Activated naive CD8-positive, alpha-beta T cell treated with anti-CD3 and anti-CD28 coated beads, Interleukin-2, amount 50 U/mL, for 16 hours (primary cell): ENCODE results near the gene COTL1.
A peak's percentile ranks its signal among the peaks of the same experiment; 100 is the strongest.

Experiments
- DNase-seq: peaks from one replicate; pipeline ENCODE4 v3.0.0-alpha.2; 2020; ENCODE audit warnings: low read depth, low spot score

COTL1 gene

GRCh38 chr16:84614623-84614967 is 3.3 kb downstream of the COTL1 start:
- no peak for DNase-seq

- no peak for DNase-seq
Observed at GRCh38 chr16:84614073-84614459, 3.8 kb downstream of the COTL1 start.

GRCh38 chr16:84613408-84614072 is 4.3 kb downstream of the COTL1 start:
- DNase-seq = no peak

GRCh38 chr16:84612686-84613085 is 5.2 kb downstream of the COTL1 start:
- no peak for DNase-seq

- no peak for DNase-seq
Observed at GRCh38 chr16:84611041-84611440, 6.8 kb downstream of the COTL1 start.

GRCh38 chr16:84610376-84610775 is 7.5 kb downstream of the COTL1 start:
- DNase-seq = no peak

GRCh38 chr16:84609563-84610177 is 8.2 kb downstream of the COTL1 start:
- no peak for DNase-seq

- no peak for DNase-seq
Observed at GRCh38 chr16:84608282-84608681, 9.6 kb downstream of the COTL1 start.

- DNase-seq = no peak
Observed at GRCh38 chr16:84607694-84608093, 10.2 kb downstream of the COTL1 start.

- DNase-seq = no peak
Observed at GRCh38 chr16:84607061-84607460, 10.8 kb downstream of the COTL1 start.

GRCh38 chr16:84606081-84606875 is 11.6 kb downstream of the COTL1 start:
- DNase-seq = no peak

- no peak for DNase-seq
Observed at GRCh38 chr16:84605339-84605848, 12.5 kb downstream of the COTL1 start.

- DNase-seq = no peak
Observed at GRCh38 chr16:84604477-84605013, 13.3 kb downstream of the COTL1 start.

- DNase-seq = no peak
Observed at GRCh38 chr16:84603940-84604339, 13.9 kb downstream of the COTL1 start.

- no peak for DNase-seq
Observed at GRCh38 chr16:84603140-84603816, 14.6 kb downstream of the COTL1 start.

GRCh38 chr16:84600343-84601229 is 17.3 kb downstream of the COTL1 start:
- no peak for DNase-seq

- peak; percentile 44 for DNase-seq
Observed at GRCh38 chr16:84599521-84600202, 18.2 kb downstream of the COTL1 start.

- no peak for DNase-seq
Observed at GRCh38 chr16:84598360-84598759, 19.5 kb downstream of the COTL1 start.

GRCh38 chr16:84597931-84598351 is 19.9 kb downstream of the COTL1 start:
- no peak for DNase-seq

- DNase-seq = no peak
Observed at GRCh38 chr16:84597528-84597896, 20.4 kb downstream of the COTL1 start.
